ENCODE results near the gene SUV39H1. TPM values are rescaled to one million over a fixed set of nuclear protein-coding genes. Genes with fewer than 3 reads are reported as not detected.

SUV39H1 gene
- total and polyA plus RNA-seq, 2 of the 13 experiments (the other 11 are each of a cell fraction or from before 2014, with no cell fraction given): 5.2 to 10.1 TPM

DNA sequence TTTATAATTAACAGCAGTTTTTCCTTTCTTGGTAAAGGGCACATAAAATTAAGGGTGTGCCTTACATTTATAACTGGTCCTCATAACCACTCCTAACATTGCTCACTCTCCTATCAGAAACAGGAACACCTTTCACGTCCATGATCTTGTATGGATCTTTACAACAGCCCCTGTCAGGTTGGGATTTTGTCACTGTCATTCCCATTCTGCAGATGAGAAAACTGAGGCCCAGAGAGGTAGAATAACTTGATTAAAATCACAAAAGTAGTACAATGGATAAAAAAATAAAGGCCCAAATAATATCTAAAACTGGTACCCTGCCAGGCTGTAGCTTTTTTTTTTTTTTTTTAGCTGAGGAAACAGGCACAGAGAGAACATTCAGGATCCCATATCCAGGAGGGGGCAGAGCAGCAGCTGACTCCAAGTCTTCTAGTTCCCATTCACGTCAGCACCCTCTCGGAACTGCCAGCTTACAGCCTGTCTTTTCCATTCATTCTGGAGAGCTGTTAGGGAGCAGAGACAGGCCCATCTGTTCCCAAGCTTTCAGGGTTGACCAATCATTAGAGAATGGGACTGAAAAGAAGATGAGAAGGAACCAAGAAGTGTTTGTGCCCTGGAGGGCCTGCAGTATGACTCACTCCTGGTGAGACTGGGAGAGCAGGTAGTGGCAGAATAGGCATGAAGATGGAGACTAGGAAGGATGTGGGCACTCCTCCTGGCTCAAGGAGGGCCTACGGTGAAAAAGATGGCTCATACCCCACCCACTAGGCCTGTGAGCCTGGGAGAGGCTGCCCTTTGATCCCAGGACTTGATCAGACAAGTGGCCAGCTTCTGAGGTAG is 7.3 kb downstream of the SUV39H1 start:
- DNase-seq (ENCODE audit: low spot score): no peak
- no peak overlapping the region for H3K9ac ChIP-seq (ENCODE audit: insufficient read depth, low read depth, low read length)
- in situ Hi-C loops (cut with HindIII; ENCODE audit: extremely low pct_ligation_motif_present, low pct_unique_long_range_greater_than_20kb) (no loop called here), intact Hi-C loops (cut with micrococcal nuclease; ENCODE audit: unreplicated experiment) (loop anchor here (2.0 kb wide), 1 partner anchor 47 kb away; no protein-coding TSS in a partner anchor)
- H3K4me1 ChIP-seq (ENCODE audit: insufficient read depth, low read length): peaks cover 22% of the 10 kb centered on the region
- H3K79me2 ChIP-seq (ENCODE audit: insufficient read depth, low read length): no peaks in the 10 kb centered on the region
- no peaks in the 10 kb centered on the region for H4K20me1 ChIP-seq (ENCODE audit: insufficient read depth, low read length)
- no peak overlapping the region for H3K4me3 ChIP-seq (replicated peaks in 1 of 3; ENCODE audit: insufficient read depth in 1 of 3, low read depth in 2 of 3, low read length in 3 of 3)
- no peak overlapping the region for H3K27ac ChIP-seq (ENCODE audit: extremely low read length, insufficient read depth, low read length)
- 74% methylated on average over 4 of the region's 4 CpGs for WGBS (ENCODE audit: low lambda C conversion rate)
- H3K4me2 ChIP-seq (ENCODE audit: low read depth, low read length): 0 out of 2 replicates have a peak overlapping the region, but pooled peaks have one; percentile 7
- H3K36me3 ChIP-seq (replicated peaks in 1 of 2; ENCODE audit: control insufficient read depth in 1 of 2, insufficient read depth in 2 of 2, low read length in 2 of 2): peaks cover 6 to 13% of the 10 kb centered on the region in 2 experiments; a peak in 4 of 5 replicates
- H3K9me3 ChIP-seq (ENCODE audit: low read length): no peaks in the 10 kb centered on the region
- no peaks in the 10 kb centered on the region for H3K27me3 ChIP-seq (ENCODE audit: control insufficient read depth in 1 of 2, insufficient read depth in 2 of 2, low read length in 2 of 2)
- H2AFZ ChIP-seq (ENCODE audit: low read length): no peak overlapping the region
- ChIA-PET POLR2A (interaction anchor here (1.1 to 1.8 kb wide), 3 partner anchors 9 to 34 kb away, joined by 4 to 17 read pairs (median 6); no protein-coding TSS in a partner anchor), CTCF (ENCODE audit: low intra/inter-chr PET ratio, low total read pairs) (no interaction called here)
- FAIRE-seq: no peak
- no peak for ATAC-seq
- TF ChIP-seq ZNF629 (CRISPR knock-in tag; conservative IDR thresholded peaks at IDR 0.05) (peak; percentile 88), CHD4 (IDR thresholded peaks at IDR 0.05; ENCODE audit: borderline replicate concordance, low read length) (peak; percentile 46; the same call in 1 of the 2 replicates), RXRA (CRISPR knock-in tag; IDR thresholded peaks at IDR 0.05) (no peak)
- TF ChIP-seq, protein P1, sequence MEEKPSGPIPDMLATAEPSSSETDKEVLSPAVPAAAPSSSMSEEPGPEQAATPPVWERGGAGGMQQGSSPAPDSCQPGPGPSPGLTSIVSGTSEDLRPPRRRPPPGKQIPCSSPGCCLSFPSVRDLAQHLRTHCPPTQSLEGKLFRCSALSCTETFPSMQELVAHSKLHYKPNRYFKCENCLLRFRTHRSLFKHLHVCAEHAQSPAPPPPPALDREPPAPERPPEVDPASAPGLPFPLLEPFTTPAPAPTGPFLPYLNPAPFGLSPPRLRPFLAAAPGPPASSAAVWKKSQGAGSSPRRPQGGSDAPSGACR (CRISPR knock-in tag; IDR thresholded peaks at IDR 0.05): no peak
- BruUV-seq (replicated peaks): no TSS peak

- peaks cover 30% of the 10 kb centered on the region for H3K4me1 ChIP-seq (ENCODE audit: insufficient read depth, low read length)
- H3K9me3 ChIP-seq (ENCODE audit: low read length): no peaks in the 10 kb centered on the region
- H3K27ac ChIP-seq (ENCODE audit: extremely low read length, insufficient read depth, low read length): no peak overlapping the region
- H2AFZ ChIP-seq (ENCODE audit: low read length): no peak overlapping the region
- 100% methylated on average over 5 of the region's 12 CpGs for WGBS (ENCODE audit: low lambda C conversion rate)
- POLR2A ChIA-PET: no interaction called here
- H3K9ac ChIP-seq (ENCODE audit: insufficient read depth, low read depth, low read length): no peak overlapping the region
- BruUV-seq (replicated peaks): no TSS peak
- intact Hi-C loops (cut with micrococcal nuclease; ENCODE audit: unreplicated experiment) (no loop called here), in situ Hi-C loops (cut with HindIII; ENCODE audit: extremely low pct_ligation_motif_present, low pct_unique_long_range_greater_than_20kb) (no loop called here)
- H3K4me3 ChIP-seq (replicated peaks in 1 of 3; ENCODE audit: insufficient read depth in 1 of 3, low read depth in 2 of 3, low read length in 3 of 3): no peak overlapping the region
- CTCF ChIA-PET (ENCODE audit: low intra/inter-chr PET ratio, low total read pairs): no interaction called here
- ATAC-seq: no peak
- H3K4me2 ChIP-seq (ENCODE audit: low read depth, low read length): no peak overlapping the region
- peaks cover 5 to 7% of the 10 kb centered on the region in 2 experiments; a peak in 4 of 5 replicates for H3K36me3 ChIP-seq (replicated peaks in 1 of 2; ENCODE audit: control insufficient read depth in 1 of 2, insufficient read depth in 2 of 2, low read length in 2 of 2)
- H3K27me3 ChIP-seq (ENCODE audit: control insufficient read depth in 1 of 2, insufficient read depth in 2 of 2, low read length in 2 of 2): no peaks in the 10 kb centered on the region
- H4K20me1 ChIP-seq (ENCODE audit: insufficient read depth, low read length): no peaks in the 10 kb centered on the region
- H3K79me2 ChIP-seq (ENCODE audit: insufficient read depth, low read length): no peaks in the 10 kb centered on the region
- no peak for FAIRE-seq
- DNase-seq (ENCODE audit: low spot score): no peak
- TF ChIP-seq, protein P2, sequence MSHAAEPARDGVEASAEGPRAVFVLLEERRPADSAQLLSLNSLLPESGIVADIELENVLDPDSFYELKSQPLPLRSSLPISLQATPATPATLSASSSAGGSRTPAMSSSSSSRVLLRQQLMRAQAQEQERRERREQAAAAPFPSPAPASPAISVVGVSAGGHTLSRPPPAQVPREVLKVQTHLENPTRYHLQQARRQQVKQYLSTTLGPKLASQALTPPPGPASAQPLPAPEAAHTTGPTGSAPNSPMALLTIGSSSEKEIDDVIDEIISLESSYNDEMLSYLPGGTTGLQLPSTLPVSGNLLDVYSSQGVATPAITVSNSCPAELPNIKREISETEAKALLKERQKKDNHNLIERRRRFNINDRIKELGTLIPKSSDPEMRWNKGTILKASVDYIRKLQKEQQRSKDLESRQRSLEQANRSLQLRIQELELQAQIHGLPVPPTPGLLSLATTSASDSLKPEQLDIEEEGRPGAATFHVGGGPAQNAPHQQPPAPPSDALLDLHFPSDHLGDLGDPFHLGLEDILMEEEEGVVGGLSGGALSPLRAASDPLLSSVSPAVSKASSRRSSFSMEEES (CRISPR knock-in tag; IDR thresholded peaks at IDR 0.05): no peak
- TF ChIP-seq, protein P3, sequence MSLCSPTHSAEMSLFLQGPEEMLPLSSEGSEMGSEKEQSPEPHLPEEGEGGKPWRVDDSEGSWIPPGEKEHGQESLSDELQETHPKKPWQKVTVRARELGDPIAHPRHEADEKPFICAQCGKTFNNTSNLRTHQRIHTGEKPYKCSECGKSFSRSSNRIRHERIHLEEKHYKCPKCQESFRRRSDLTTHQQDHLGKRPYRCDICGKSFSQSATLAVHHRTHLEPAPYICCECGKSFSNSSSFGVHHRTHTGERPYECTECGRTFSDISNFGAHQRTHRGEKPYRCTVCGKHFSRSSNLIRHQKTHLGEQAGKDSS (CRISPR knock-in tag; IDR thresholded peaks at IDR 0.05; ENCODE audit: borderline replicate concordance, low read depth): no peak
- TF ChIP-seq SIX1 (CRISPR knock-in tag; IDR thresholded peaks at IDR 0.05; ENCODE audit: borderline replicate concordance) (no peak), ARID4A (CRISPR knock-in tag; IDR thresholded peaks at IDR 0.05; ENCODE audit: borderline replicate concordance) (no peak), TARDBP (CRISPR knock-in tag; IDR thresholded peaks at IDR 0.05) (no peak)
Observed at GRCh38 chrX:48705871-48706270, 9.3 kb downstream of the SUV39H1 start.
